MCF 10A (cell line): ENCODE measurements around the gene PLD3. TPM values are rescaled to one million over a fixed set of nuclear protein-coding genes. Genes with fewer than 3 reads are reported as not detected.

Experiments used
- BruUV-seq: library from RNA; stranded (reverse); fragments of 400-500 nt; replicated peaks from 2 replicates; lab custom pipeline; 2021; lab: Mats Ljungman, UMichigan
- CTCF ChIA-PET: fragments of 300-600 bp; sonication (Branson Sonifier 250); formaldehyde crosslinking; extraction: SDS; loops from one replicate; lab custom pipeline; 2021; ENCODE audit warnings: antibody characterized with exemption, inconsistent platforms; lab: Yijun Ruan, JAX
- POLR2A ChIA-PET: fragments of 300-600, 350-650 bp; sonication (Branson Sonifier 250); formaldehyde crosslinking; extraction: SDS; loops from one replicate; lab custom pipeline; 2020; ENCODE audit warnings: antibody characterized with exemption, inconsistent platforms; lab: Yijun Ruan, JAX
- DNase-seq: peaks from one replicate; pipeline ENCODE4 v3.0.0-alpha.2; 2018; ENCODE audit not compliant: unreplicated experiment
- H3K27ac Mint-ChIP-seq: one replicate; pipeline ENCODE4 v1.8.0; 2022; ENCODE audit warnings: mild to moderate bottlenecking, low read depth, mixed read lengths; ENCODE audit not compliant: unreplicated experiment
- H3K27me3 Mint-ChIP-seq: one replicate; pipeline ENCODE4 v1.8.0; 2022; ENCODE audit warnings: mixed read lengths; ENCODE audit not compliant: insufficient read depth, unreplicated experiment
- H3K36me3 Mint-ChIP-seq: one replicate; pipeline ENCODE4 v1.8.0; 2022; ENCODE audit warnings: mild to moderate bottlenecking, moderate library complexity, mixed read lengths; ENCODE audit not compliant: insufficient read depth, unreplicated experiment
- H3K4me1 Mint-ChIP-seq: one replicate; pipeline ENCODE4 v1.8.0; 2022; ENCODE audit warnings: mixed read lengths; ENCODE audit not compliant: insufficient read depth, unreplicated experiment
- H3K4me3 Mint-ChIP-seq: one replicate; pipeline ENCODE4 v1.8.0; 2022; ENCODE audit warnings: mild to moderate bottlenecking, moderate library complexity, mixed read lengths; ENCODE audit not compliant: unreplicated experiment
- H3K9me3 Mint-ChIP-seq: one replicate; pipeline ENCODE4 v1.8.0; 2022; ENCODE audit warnings: mixed read lengths; ENCODE audit not compliant: unreplicated experiment
- CTCF ChIP-seq: fragments of 200-600 bp; IDR thresholded peaks from one replicate; pipeline ENCODE4 v1.8.0; 2022; ENCODE audit warnings: antibody characterized with exemption, mild to moderate bottlenecking; ENCODE audit not compliant: unreplicated experiment
- intact Hi-C: fragments of 100-400 bp; cut with micrococcal nuclease; formaldehyde crosslinking; loops from 2 replicates; pipeline ENCODE4 v1.14.1; 2022
- total RNA-seq: library from RNA; stranded (reverse); gene quantifications from 2 replicates; pipeline ENCODE4 v1.2.3, GENCODE V29; 2022

PLD3 gene
- total RNA-seq, 1 experiment from 2014 or later: 98.9 TPM

- no peaks in the 10 kb centered on the region for H3K4me1 Mint-ChIP-seq
- H3K27ac Mint-ChIP-seq: peak overlapping the region; percentile 62
- no peak for DNase-seq
- intact Hi-C loops: no loop called here
- no TSS peak for BruUV-seq
- no peak overlapping the region for H3K4me3 Mint-ChIP-seq
- TF ChIP-seq CTCF: no peak
- no peaks in the 10 kb centered on the region for H3K9me3 Mint-ChIP-seq
- no peaks in the 10 kb centered on the region for H3K27me3 Mint-ChIP-seq
- ChIA-PET CTCF (interaction anchor here (0.7 to 1.3 kb wide), 3 partner anchors 39 to 52 kb away, joined by 3 to 4 read pairs (median 4); no protein-coding TSS in a partner anchor), POLR2A (interaction anchor here (0.6 to 0.9 kb wide), 4 partner anchors 9 to 421 kb away, joined by 3 to 4 read pairs (median 4); partner anchors contain the start of genes C19orf47, PLD3 and RAB4B)
- H3K36me3 Mint-ChIP-seq: peaks cover 11% of the 10 kb centered on the region
Observed at GRCh38 chr19:40356681-40357595, 8.4 kb downstream of the PLD3 start.

DNA sequence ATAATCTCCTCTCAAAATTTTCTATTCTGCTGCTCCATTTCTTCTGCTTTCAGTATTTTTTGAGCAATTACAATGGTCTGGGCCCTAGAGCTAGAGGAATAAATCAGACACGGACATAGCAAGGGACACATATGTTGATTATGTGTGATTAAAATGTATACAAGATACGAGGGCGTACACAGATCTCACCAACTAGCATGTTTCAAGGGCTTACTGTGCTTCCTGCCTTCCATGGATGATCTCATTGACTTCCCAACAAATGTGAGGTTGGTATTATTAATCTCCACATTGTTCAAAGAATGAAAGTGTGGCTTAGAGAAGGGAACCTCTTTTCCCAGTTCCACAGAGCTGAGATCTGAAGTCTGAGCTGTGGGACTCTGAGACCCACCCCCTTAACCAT lies 9.1 kb downstream of the PLD3 start:
- Mint-ChIP-seq H3K9me3 (no peaks in the 10 kb centered on the region), H3K27me3 (no peaks in the 10 kb centered on the region), H3K4me3 (no peak overlapping the region), H3K27ac (no peak overlapping the region), H3K36me3 (peaks cover 9% of the 10 kb centered on the region), H3K4me1 (no peaks in the 10 kb centered on the region)
- POLR2A ChIA-PET: interaction anchor here (0.9 kb wide), 1 partner anchor 10 kb away, joined by 3 read pairs; the partner anchor contains the start of genes C19orf47 and PLD3
- no TSS peak for BruUV-seq
- DNase-seq: no peak
- intact Hi-C loops: no loop called here
- TF ChIP-seq CTCF: no peak
- CTCF ChIA-PET: interaction anchor here (0.7 kb wide), 1 partner anchor 38 kb away, joined by 3 read pairs; no protein-coding TSS in a partner anchor

GRCh38 chr19:40358773-40359172 lies 10.3 kb downstream of the PLD3 start:
- ChIA-PET POLR2A (no interaction called here), CTCF (interaction anchor here (0.6 kb wide), 1 partner anchor 439 kb away, joined by 4 read pairs; no protein-coding TSS in a partner anchor)
- TF ChIP-seq CTCF: no peak
- intact Hi-C loops: no loop called here
- Mint-ChIP-seq H3K9me3 (no peaks in the 10 kb centered on the region), H3K27ac (no peak overlapping the region), H3K4me1 (no peaks in the 10 kb centered on the region), H3K27me3 (no peaks in the 10 kb centered on the region), H3K36me3 (peaks cover 6% of the 10 kb centered on the region), H3K4me3 (no peak overlapping the region)
- DNase-seq: no peak
- no TSS peak for BruUV-seq

DNA sequence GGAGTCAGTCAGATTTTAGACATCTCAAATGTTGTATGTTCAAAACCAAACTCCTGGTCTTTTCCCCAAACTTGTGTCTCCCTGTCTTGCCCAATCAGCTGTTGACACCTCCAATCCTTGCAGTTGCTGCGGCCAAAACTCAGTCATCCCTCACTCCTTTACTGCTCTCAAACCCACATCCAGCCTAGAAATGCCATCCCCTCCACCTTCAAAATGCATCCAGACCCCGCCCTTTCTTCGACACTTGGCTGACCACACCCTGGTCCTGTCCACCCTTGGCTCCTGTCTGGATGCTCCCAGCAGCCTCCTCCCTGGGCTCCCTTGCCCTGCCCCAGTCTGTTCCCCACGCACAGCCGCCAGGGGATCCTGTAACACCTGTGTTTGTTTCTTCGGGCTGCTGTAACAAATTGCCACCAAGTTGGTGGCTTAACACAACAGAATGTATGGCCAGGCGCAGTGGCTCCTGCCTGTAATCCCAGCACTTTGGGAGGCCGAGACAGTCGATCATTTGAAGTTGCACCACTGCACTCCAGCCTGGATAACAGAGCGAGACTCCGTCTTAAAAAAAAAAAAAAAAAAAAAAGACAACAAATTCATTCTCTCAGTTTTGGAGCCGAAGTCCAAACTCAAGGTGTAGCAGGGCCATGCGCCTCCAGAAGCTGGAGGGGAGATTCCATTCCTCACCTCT lies 11.7 kb downstream of the PLD3 start:
- H3K4me3 Mint-ChIP-seq: no peak overlapping the region
- TF ChIP-seq CTCF: no peak
- ChIA-PET CTCF (no interaction called here), POLR2A (no interaction called here)
- no peaks in the 10 kb centered on the region for H3K4me1 Mint-ChIP-seq
- BruUV-seq: no TSS peak
- no peaks in the 10 kb centered on the region for H3K9me3 Mint-ChIP-seq
- intact Hi-C loops: no loop called here
- no peak overlapping the region for H3K27ac Mint-ChIP-seq
- H3K36me3 Mint-ChIP-seq: peaks cover 6% of the 10 kb centered on the region
- H3K27me3 Mint-ChIP-seq: no peaks in the 10 kb centered on the region
- no peak for DNase-seq
